HepG2 (cell line): Measurements from ENCODE around the gene ZNF213. TPM values are rescaled to one million over a fixed set of nuclear protein-coding genes. Genes with fewer than 3 reads are reported as not detected.

Experiments used
- ARID2 ChIP-seq: sonication (generic); formaldehyde crosslinking; IDR thresholded peaks from 2 replicates; pipeline ENCODE4 v1.8.1; 2022; ENCODE audit warnings: mild to moderate bottlenecking, missing genetic modification reagents, borderline replicate concordance
- CCAR2 ChIP-seq: fragments of 200-400 bp; formaldehyde crosslinking; optimal IDR thresholded peaks from 2 replicates; pipeline ENCODE3; 2018; ENCODE audit warnings: low read depth, mild to moderate bottlenecking, low read length, moderate library complexity
- FOXC1 ChIP-seq: sonication (generic); formaldehyde crosslinking; IDR thresholded peaks from 2 replicates; pipeline ENCODE4 v1.8.0; 2022; ENCODE audit warnings: mild to moderate bottlenecking, missing genetic modification reagents, borderline replicate concordance
- HDAC6 ChIP-seq: fragments of 200-600 bp; sonication (generic); IDR thresholded peaks from 2 replicates; pipeline ENCODE4 v1.7.0; 2017; ENCODE audit warnings: mild to moderate bottlenecking, antibody characterized with exemption, low read length, low read depth
- IRF2 ChIP-seq: IDR thresholded peaks from 2 replicates; pipeline ENCODE4 v1.6.1; 2018; ENCODE audit warnings: missing genetic modification reagents, missing compliant biosample characterization
- MZF1 ChIP-seq: sonication (generic); formaldehyde crosslinking; IDR thresholded peaks from 2 replicates; pipeline ENCODE4 v1.8.1; 2023; ENCODE audit warnings: mild to moderate bottlenecking, missing genetic modification reagents, borderline replicate concordance
- NFATC3 ChIP-seq: sonication (generic); formaldehyde crosslinking; IDR thresholded peaks from 2 replicates; pipeline ENCODE4 v1.5.1; 2020; ENCODE audit warnings: mild to moderate bottlenecking, missing genetic modification reagents
- NR2F2 ChIP-seq: IDR thresholded peaks from 2 replicates; pipeline ENCODE4 v1.6.1; 2012; ENCODE audit warnings: low read depth, inconsistent platforms, borderline replicate concordance
- NR3C1 ChIP-seq: sonication (generic); formaldehyde crosslinking; IDR thresholded peaks from 2 replicates; pipeline ENCODE4 v1.4.0; 2020; ENCODE audit warnings: missing genetic modification reagents
- SP5 ChIP-seq: IDR thresholded peaks from 2 replicates; pipeline ENCODE4 v1.6.1; 2016; ENCODE audit warnings: low read depth, borderline replicate concordance
- ZBTB46 ChIP-seq: sonication (generic); formaldehyde crosslinking; IDR thresholded peaks from 2 replicates; pipeline ENCODE4 v1.4.0; 2020; ENCODE audit warnings: mild to moderate bottlenecking, missing genetic modification reagents, borderline replicate concordance
- ZFP36 ChIP-seq: fragments of 150-350 bp; IDR thresholded peaks from 2 replicates; pipeline ENCODE4 v1.6.1; 2018; ENCODE audit warnings: borderline replicate concordance, low read length, low read depth; ENCODE audit not compliant: partially characterized antibody
- ZNF225 ChIP-seq: sonication (generic); formaldehyde crosslinking; IDR thresholded peaks from 2 replicates; pipeline ENCODE4 v1.4.0; 2020; ENCODE audit warnings: mild to moderate bottlenecking, missing genetic modification reagents
- ZNF33B ChIP-seq: sonication (generic); formaldehyde crosslinking; IDR thresholded peaks from 2 replicates; pipeline ENCODE4 v1.5.1; 2020; ENCODE audit warnings: mild to moderate bottlenecking, missing genetic modification reagents
- ZNF484 ChIP-seq: sonication (generic); formaldehyde crosslinking; IDR thresholded peaks from 2 replicates; pipeline ENCODE4 v1.5.1; 2020; ENCODE audit warnings: mild to moderate bottlenecking, low read depth, missing genetic modification reagents, borderline replicate concordance
- ZNF703 ChIP-seq: sonication (generic); formaldehyde crosslinking; IDR thresholded peaks from 2 replicates; pipeline ENCODE4 v1.5.1; 2020; ENCODE audit warnings: missing genetic modification reagents, mild to moderate bottlenecking, moderate library complexity, borderline replicate concordance
- polyA plus RNA-seq, 8 experiments: library from polyadenylated mRNA; depleted of rRNA in 3 of 8; stranded (reverse) in 7 of 8; unstranded in 1 of 8; fragments of >200 nt; fragmentation: Illumina TruSeq in 4 of 8; extraction: Trizol in 4 of 8; gene quantifications; 2 replicates each; pipeline versions ENCODE4 v1.2.1 to v1.2.3, GENCODE V29; 2011 to 2016; ENCODE audit warnings: low read depth in 4 of 8, missing spikeins in 1 of 8, mixed read lengths in 1 of 8; ENCODE audit not compliant: insufficient read depth in 1 of 8
- total RNA-seq, 5 experiments: library from RNA; depleted of rRNA; stranded (reverse); fragments of >200 nt; fragmentation: Illumina TruSeq; extraction: Trizol; gene quantifications; 2 replicates each; pipeline ENCODE4 v1.2.3, GENCODE V29; 2016; ENCODE audit warnings: low read depth in 1 of 5
- TF ChIP-seq, protein P1 (sequence below): sonication (generic); formaldehyde crosslinking; IDR thresholded peaks from 2 replicates; pipeline ENCODE4 v1.8.0; 2022; ENCODE audit warnings: mild to moderate bottlenecking, missing genetic modification reagents
- TF ChIP-seq, protein P2 (sequence below): sonication (generic); formaldehyde crosslinking; IDR thresholded peaks from 2 replicates; pipeline ENCODE4 v1.5.0; 2020; ENCODE audit warnings: mild to moderate bottlenecking, missing genetic modification reagents
- TF ChIP-seq, protein P3 (sequence below): sonication (generic); formaldehyde crosslinking; IDR thresholded peaks from 2 replicates; pipeline ENCODE4 v1.9.0; 2021; ENCODE audit warnings: missing genetic modification reagents, mild to moderate bottlenecking, borderline replicate concordance

Gene ZNF213
- total and polyA plus RNA-seq, 2 of the 13 experiments (the other 11 are each of a cell fraction or from before 2014, with no cell fraction given): 0.59 to 0.97 TPM

DNA sequence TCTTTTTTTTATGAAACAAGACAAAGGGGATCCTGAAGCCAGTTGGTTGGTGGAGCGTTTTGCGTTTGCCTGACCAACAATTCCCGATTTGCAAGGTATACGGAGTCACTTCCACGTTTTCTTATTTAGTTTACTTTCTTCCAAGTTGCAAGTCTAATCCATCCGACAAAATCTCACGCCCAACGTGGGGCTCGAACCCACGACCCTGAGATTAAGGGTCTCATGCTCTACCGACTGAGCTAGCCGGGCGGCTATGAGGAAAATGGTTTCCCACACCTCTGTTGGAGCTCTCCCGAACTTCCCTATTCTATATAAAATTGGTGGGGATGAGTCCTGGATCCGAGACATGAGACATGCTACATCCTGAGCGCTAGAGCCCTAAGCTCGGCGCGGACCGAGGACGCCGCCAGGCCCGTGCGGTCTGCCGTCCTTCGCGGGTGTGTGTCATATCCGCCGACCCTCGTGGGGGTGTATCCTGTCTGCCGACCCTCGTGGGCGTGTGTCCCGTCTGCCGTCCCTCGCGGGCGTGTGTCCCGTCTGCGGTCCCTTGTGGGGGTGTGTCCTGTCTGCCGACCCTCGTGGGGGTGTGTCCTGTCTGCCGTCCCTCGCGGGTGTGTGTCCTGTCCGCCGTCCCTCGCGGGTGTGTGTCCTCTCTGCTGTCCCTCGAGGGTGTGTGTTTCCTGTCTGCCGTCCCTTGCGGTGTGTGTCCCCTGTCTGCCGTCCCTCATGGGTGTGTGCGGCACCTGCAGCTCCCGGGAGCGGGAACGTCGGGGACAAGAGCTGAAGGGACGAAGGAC is 22.6 kb downstream of the ZNF213 start (continued):
- TF ChIP-seq ZNF484 (CRISPR knock-in tag) (no peak), ZNF33B (CRISPR knock-in tag) (0 out of 2 replicates have a peak, but pooled peaks have one; percentile 52), CCAR2 (no peak), ZNF703 (no peak), ZNF225 (CRISPR knock-in tag) (no peak), ZBTB46 (no peak), NR2F2 (peak; percentile 27; the same call in 1 of the 2 replicates), IRF2 (CRISPR knock-in tag) (peak; percentile 66; the same call in 1 of the 2 replicates), FOXC1 (CRISPR knock-in tag) (no peak; the same call in 1 of the 2 replicates), SP5 (CRISPR knock-in tag) (no peak), HDAC6 (no peak), NR3C1 (CRISPR knock-in tag) (no peak), MZF1 (CRISPR knock-in tag) (no peak), ZFP36 (no peak), ARID2 (CRISPR knock-in tag) (no peak), NFATC3 (CRISPR knock-in tag) (no peak)
- TF ChIP-seq, protein P1, sequence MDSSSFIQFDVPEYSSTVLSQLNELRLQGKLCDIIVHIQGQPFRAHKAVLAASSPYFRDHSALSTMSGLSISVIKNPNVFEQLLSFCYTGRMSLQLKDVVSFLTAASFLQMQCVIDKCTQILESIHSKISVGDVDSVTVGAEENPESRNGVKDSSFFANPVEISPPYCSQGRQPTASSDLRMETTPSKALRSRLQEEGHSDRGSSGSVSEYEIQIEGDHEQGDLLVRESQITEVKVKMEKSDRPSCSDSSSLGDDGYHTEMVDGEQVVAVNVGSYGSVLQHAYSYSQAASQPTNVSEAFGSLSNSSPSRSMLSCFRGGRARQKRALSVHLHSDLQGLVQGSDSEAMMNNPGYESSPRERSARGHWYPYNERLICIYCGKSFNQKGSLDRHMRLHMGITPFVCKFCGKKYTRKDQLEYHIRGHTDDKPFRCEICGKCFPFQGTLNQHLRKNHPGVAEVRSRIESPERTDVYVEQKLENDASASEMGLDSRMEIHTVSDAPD (CRISPR knock-in tag): peak; percentile 62; the same call in 1 of the 2 replicates
- TF ChIP-seq, protein P2, sequence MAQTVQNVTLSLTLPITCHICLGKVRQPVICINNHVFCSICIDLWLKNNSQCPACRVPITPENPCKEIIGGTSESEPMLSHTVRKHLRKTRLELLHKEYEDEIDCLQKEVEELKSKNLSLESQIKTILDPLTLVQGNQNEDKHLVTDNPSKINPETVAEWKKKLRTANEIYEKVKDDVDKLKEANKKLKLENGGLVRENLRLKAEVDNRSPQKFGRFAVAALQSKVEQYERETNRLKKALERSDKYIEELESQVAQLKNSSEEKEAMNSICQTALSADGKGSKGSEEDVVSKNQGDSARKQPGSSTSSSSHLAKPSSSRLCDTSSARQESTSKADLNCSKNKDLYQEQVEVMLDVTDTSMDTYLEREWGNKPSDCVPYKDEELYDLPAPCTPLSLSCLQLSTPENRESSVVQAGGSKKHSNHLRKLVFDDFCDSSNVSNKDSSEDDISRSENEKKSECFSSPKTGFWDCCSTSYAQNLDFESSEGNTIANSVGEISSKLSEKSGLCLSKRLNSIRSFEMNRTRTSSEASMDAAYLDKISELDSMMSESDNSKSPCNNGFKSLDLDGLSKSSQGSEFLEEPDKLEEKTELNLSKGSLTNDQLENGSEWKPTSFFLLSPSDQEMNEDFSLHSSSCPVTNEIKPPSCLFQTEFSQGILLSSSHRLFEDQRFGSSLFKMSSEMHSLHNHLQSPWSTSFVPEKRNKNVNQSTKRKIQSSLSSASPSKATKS: no peak
- TF ChIP-seq, protein P3, sequence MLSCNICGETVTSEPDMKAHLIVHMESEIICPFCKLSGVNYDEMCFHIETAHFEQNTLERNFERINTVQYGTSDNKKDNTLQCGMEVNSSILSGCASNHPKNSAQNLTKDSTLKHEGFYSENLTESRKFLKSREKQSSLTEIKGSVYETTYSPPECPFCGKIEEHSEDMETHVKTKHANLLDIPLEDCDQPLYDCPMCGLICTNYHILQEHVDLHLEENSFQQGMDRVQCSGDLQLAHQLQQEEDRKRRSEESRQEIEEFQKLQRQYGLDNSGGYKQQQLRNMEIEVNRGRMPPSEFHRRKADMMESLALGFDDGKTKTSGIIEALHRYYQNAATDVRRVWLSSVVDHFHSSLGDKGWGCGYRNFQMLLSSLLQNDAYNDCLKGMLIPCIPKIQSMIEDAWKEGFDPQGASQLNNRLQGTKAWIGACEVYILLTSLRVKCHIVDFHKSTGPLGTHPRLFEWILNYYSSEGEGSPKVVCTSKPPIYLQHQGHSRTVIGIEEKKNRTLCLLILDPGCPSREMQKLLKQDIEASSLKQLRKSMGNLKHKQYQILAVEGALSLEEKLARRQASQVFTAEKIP (CRISPR knock-in tag): no peak
